Transverse colon (tissue), 4 donors: ENCODE results near the gene HDAC8. TPM values are rescaled to one million over a fixed set of nuclear protein-coding genes. Genes with fewer than 3 reads are reported as not detected.

Source experiments
- DNase-seq: peaks from one replicate; pipeline ENCODE4 v3.0.0-alpha.2; 2019
- H3K27ac ChIP-seq, 4 donors: fragments of 200-600 bp; sonication (generic); 2 replicates each; pipeline ENCODE4 v1.5.1; 2016 to 2018; ENCODE audit warnings: inconsistent platforms in 4 of 4
- H3K27me3 ChIP-seq: fragments of 200-600 bp; sonication (generic); 2 replicates; pipeline ENCODE4 v1.5.1; 2017; ENCODE audit warnings: inconsistent platforms
- H3K36me3 ChIP-seq, 4 donors: fragments of 200-600 bp; sonication (generic); 2 replicates each; pipeline ENCODE4 v1.5.1; 2017 to 2019; ENCODE audit warnings: inconsistent platforms in 4 of 4
- H3K4me1 ChIP-seq, 4 donors: fragments of 200-600 bp; sonication (generic); 2 replicates each; pipeline ENCODE4 v1.5.1; 2017 to 2020; ENCODE audit warnings: inconsistent platforms in 4 of 4
- H3K4me3 ChIP-seq, 4 donors: fragments of 200-600 bp; sonication (generic); 1 replicate in 1 of 4; 2 replicates in 3 of 4; pipeline versions ENCODE4 v1.5.1 to v1.6.1; 2017 to 2019; ENCODE audit warnings: inconsistent platforms in 4 of 4
- H3K9me3 ChIP-seq, 2 donors: fragments of 200-600 bp; sonication (generic); 2 replicates each; pipeline ENCODE4 v1.5.1; 2017 to 2019; ENCODE audit warnings: inconsistent platforms in 2 of 2
- CTCF ChIP-seq, 5 experiments: fragments of 200-600 bp in 3 of 5; fragments of 450-650 bp in 2 of 5; sonication (generic) in 3 of 5; IDR thresholded peaks; 1 replicate in 2 of 5; 2 replicates in 3 of 5; pipeline ENCODE4 v1.5.1; 2016 to 2017; ENCODE audit warnings: antibody characterized with exemption in 5 of 5, inconsistent platforms in 3 of 5, mild to moderate bottlenecking in 2 of 5, moderate library complexity in 1 of 5
- EP300 ChIP-seq: sonication (generic); formaldehyde crosslinking; IDR thresholded peaks from one replicate; pipeline ENCODE4 v1.6.1; 2017; ENCODE audit warnings: antibody characterized with exemption, low read depth
- POLR2A ChIP-seq: fragments of 450-650 bp; IDR thresholded peaks from one replicate; pipeline ENCODE4 v1.6.1; 2016; ENCODE audit warnings: antibody characterized with exemption, mild to moderate bottlenecking, moderate library complexity
- POLR2AphosphoS5 ChIP-seq, 3 donors: sonication (generic); formaldehyde crosslinking; IDR thresholded peaks; one replicate each; pipeline ENCODE4 v1.6.1; 2016; ENCODE audit warnings: antibody characterized with exemption in 3 of 3
- WGBS, 2 donors: methylation state at CpG; one replicate each; pipeline ENCODE4 v1.1.5; 2018; ENCODE audit warnings: low coverage in 1 of 2; 5-methylcytosine and 5-hydroxymethylcytosine counted together
- in situ Hi-C, 4 donors: fragments of 200-750 bp; cut with MboI; loops; one replicate each; pipeline versions ENCODE4 v1.15.0 to v1.15.1; 2017; ENCODE audit warnings: low sequenced_read_pairs in 3 of 4, low pct_ligation_motif_present in 1 of 4, low pct_unique_long_range_greater_than_20kb in 1 of 4
- intact Hi-C: fragments of 100-400 bp; cut with DNase I; formaldehyde crosslinking; loops from one replicate; pipeline ENCODE4 v1.15.1; 2023; ENCODE audit warnings: low total_unique reads
- total RNA-seq, 4 donors: library from RNA; depleted of rRNA; stranded (reverse); fragments of >200 nt; gene quantifications; one replicate each; pipeline ENCODE4 v1.1.0, GENCODE V29; 2016

Gene HDAC8
- total RNA-seq, 4 donors from 2014 or later, result 10.5 to 37.5 (median 18.4) TPM

DNA sequence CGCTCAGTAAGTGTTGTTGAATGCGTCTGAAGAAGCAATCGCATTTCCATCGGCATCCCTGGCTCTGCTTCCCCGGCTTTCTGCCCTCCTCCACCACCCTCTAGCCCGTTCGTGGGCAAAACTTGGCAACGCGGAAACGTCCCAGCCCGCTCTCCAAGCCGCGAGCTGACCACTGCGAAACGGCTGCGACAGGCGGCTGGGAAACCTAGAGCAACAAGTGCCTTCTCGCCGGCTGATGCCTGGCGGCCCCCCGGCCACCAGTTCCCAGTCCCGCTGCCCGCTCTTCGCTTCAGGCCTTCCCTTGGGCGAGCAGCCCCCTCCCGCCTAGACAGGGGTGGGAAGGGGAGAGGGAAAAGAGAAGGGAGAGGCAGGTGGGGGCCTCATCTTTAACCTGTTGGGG, 267.8 kb downstream of the HDAC8 start:
- TF ChIP-seq CTCF (IDR thresholded peaks at IDR 0.05), result no peak
- TF ChIP-seq EP300, result no peak
- TF ChIP-seq POLR2AphosphoS5 (IDR thresholded peaks at IDR 0.05), result no peak
- H3K4me3 ChIP-seq, result peak overlapping the region in 2 of 4 donors; percentile 49 to 61

GRCh38 chrX:72301781-72302180, 270.9 kb downstream of the HDAC8 start:
- Histone ChIP-seq H3K36me3 (no peaks in the 10 kb centered on the region), H3K4me1 (peaks cover 0 to 18% (median 9%) of the 10 kb centered on the region in 4 donors), H3K4me3 (no peak overlapping the region), H3K9me3 (no peaks in the 10 kb centered on the region), H3K27ac (no peak overlapping the region), H3K27me3 (peaks cover 33% of the 10 kb centered on the region)
- in situ Hi-C loops (loop anchor here in 2 of 4 donors (25.0 kb wide), 1 partner anchor 236 kb away; no protein-coding TSS in a partner anchor), intact Hi-C loops (no loop called here)
- DNase-seq, result no peak
- TF ChIP-seq CTCF (IDR thresholded peaks at IDR 0.05) (no peak), POLR2A (no peak)
- 80% methylated on average over 6 of the region's 9 CpGs; no CpG with 5 or more reads in 1 of the 2 donors for WGBS, 2 donors

More for the DNA sequence above, 267.8 kb downstream of the HDAC8 start:
- in situ Hi-C loops, result loop anchor here in 2 of 4 donors (25.0 kb wide), 1 partner anchor 232 kb away; no protein-coding TSS in a partner anchor
- WGBS, 2 donors, result 15% methylated on average over 26 of the region's 26 CpGs; no CpG with 5 or more reads in 1 of the 2 donors
- DNase-seq, result no peak
- no peaks in the 10 kb centered on the region for H3K36me3 ChIP-seq
- peaks cover 49% of the 10 kb centered on the region for H3K27me3 ChIP-seq
- no peaks in the 10 kb centered on the region for H3K9me3 ChIP-seq
- no peak overlapping the region for H3K27ac ChIP-seq
- H3K4me1 ChIP-seq, result peaks cover 0 to 36% (median 28%) of the 10 kb centered on the region in 4 donors
- intact Hi-C loops, result no loop called here

DNA sequence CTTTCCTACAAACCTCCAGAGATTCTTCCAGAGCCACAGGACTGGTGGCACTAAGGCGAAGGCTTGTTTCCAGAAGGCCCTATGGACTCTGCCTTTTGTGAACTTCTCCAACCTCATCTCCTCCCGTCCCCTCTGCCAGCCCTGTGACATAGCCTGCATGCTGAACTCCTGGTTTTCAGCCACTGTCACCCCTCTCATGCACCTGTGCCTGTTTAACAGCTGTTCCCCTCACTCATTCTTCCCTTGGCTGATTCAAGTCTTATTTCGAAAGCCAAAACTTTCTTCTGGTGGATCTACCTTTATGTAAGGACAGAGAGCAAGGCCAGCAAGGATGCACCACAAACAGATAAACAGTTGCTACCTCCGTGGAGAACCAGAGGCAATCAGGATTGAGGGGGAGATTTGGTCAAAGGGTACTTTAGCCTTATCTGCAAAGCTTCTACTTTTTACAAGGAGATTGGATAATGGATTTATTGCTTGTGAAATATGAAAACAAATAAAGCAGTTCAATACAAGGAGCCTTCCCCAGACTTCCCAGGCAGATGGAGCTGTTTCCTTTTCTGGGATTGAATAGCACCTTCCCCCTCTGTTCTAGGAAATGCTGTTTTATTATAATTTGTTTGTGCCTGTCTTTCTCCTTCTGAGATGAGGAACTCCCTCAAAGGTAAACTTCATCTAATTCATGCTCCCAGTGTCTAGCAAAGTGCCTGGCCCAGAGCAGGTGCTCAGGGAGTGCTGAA, 272.6 kb downstream of the HDAC8 start:
- no peak overlapping the region for H3K4me3 ChIP-seq
- H3K27me3 ChIP-seq, result peaks cover 19% of the 10 kb centered on the region
- no peaks in the 10 kb centered on the region for H3K9me3 ChIP-seq
- peaks cover 0 to 6% (median 2%) of the 10 kb centered on the region in 4 donors for H3K4me1 ChIP-seq
- H3K27ac ChIP-seq, result no peak overlapping the region
- intact Hi-C loops, result no loop called here
- in situ Hi-C loops, result loop anchor here in 2 of 4 donors (25.0 kb wide), 1 partner anchor 237 kb away; no protein-coding TSS in a partner anchor
- DNase-seq, result no peak
- no peak for TF ChIP-seq POLR2AphosphoS5 (IDR thresholded peaks at IDR 0.05)
- TF ChIP-seq POLR2A, result no peak
- TF ChIP-seq EP300, result no peak
- no peak for TF ChIP-seq CTCF (IDR thresholded peaks at IDR 0.05)
- 61% methylated on average over 4 of the region's 4 CpGs; no CpG with 5 or more reads in 1 of the 2 donors for WGBS, 2 donors
- H3K36me3 ChIP-seq, result no peaks in the 10 kb centered on the region

DNA sequence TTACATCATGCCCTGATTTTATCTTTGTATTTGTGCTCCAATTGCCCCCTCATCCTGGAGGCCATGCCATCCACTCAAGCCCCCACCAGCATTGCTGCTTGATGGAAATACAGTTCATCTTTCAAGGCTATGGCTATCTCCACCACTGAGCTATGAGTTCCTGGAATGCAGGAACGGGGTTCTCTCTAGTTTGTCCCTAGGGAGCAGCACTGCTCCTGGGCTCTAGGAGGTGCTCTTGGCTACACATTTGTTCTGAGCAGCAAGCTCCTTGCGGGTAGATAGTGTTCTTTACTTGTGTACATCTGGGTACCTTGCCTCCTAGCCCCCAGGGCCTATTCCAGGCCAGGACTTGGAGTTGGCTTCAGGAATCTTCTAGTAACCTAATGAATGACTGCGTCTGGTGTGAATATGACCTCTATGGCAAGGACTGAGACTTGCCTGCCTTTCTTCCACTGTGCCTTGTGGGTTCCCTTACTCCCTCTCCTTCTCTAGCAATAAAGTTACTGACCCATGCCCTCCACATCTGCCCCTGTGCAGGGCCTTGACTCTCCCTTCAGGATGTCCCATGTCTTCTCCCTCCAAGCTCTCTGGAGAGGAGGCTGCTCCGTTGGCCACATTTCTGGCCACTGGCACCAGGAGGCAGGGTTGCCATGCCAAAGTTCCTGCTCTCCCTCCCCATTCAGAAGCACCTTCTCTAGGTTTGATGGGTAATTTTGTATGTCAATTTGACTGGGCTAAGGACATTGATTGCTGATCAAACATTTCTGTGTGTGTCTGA, 274.5 kb downstream of the HDAC8 start:
- intact Hi-C loops, result no loop called here
- Histone ChIP-seq H3K4me3 (no peak overlapping the region), H3K4me1 (no peaks in the 10 kb centered on the region), H3K9me3 (no peaks in the 10 kb centered on the region), H3K27ac (no peak overlapping the region), H3K36me3 (no peaks in the 10 kb centered on the region), H3K27me3 (peaks cover 4% of the 10 kb centered on the region)
- TF ChIP-seq POLR2AphosphoS5 (IDR thresholded peaks at IDR 0.05) (no peak), POLR2A (no peak), CTCF (IDR thresholded peaks at IDR 0.05) (peak in 1 of 5 experiments; percentile 7)
- no peak for DNase-seq
- in situ Hi-C loops, result no loop called here
- 39% methylated on average over 4 of the region's 4 CpGs; no CpG with 5 or more reads in 1 of the 2 donors for WGBS, 2 donors
